GM19043 (cell line): ENCODE data around the gene PTPRK.

ENCODE experiments used
- ATAC-seq: cut with Tn5 transposase; IDR thresholded peaks from one replicate; pipeline ENCODE4 v1.9.1; 2021; ENCODE audit warnings: low read depth; ENCODE audit not compliant: unreplicated experiment

PTPRK gene

DNA sequence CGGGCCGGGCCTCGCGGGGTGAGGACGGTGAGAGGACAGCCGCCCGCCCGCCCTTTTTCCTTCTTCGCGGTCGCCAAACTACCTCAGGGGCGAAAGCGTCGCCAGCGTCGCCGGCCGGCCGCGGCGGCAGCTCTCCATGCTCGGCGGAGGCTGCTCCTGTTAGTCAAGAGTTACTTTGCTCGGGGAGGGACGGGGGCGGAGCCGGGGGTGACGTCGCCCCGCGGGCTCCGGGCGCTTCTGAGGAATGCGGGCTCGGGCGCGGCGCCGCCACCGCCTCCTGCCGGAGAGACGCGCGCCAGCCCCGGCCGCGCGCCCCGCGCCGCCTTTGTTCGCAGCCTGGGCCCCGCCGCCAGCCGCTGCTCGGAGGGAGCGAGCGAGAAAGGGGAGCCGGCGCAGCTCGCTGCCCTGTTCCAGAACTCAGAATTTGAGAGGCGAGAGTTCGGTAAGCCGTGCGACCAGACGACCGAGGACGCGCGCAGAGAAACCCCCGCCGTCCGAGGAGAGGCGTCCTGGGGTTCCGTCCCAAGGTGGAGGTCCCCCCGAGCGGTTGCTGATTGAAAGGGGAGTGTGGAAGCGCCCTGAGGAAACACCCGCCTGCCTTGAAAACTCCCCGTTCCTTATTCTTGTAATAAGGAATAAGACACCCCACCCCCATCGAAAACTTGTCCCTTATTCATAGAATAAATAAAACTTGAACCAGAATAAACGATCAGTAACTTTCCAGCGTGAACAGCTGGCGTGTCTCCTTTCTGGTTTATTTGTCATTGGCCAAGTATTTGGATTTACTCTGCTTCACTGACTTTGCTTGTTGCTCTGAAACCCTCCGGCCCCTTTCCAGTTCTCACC, at the start of gene PTPRK:
TSS of gene PTPRK (minus strand) at position 164 of the 846 bp plus-strand sequence. CDS start 241 bp downstream, outside the sequence.
- peak; percentile 80 for ATAC-seq

DNA sequence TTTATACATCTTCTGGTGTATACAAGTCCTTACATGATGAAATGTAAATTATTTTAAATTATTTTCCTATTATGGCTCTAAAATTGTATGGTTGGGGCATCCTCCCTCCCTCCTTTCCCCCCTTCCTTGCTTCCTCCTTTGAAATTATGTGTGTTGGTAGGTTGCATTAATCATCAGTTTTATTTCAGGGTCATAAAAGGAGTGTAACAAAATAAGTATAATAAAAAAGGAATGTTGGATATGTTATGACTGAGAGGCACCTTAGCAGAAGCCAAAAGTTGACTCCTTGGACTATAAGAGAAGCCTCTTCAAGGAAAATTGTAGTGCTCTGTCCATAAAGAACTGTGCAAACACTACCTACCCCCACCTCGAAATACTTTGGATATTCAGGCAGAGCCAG, 46.6 kb upstream of the PTPRK start:
- ATAC-seq = no peak

DNA sequence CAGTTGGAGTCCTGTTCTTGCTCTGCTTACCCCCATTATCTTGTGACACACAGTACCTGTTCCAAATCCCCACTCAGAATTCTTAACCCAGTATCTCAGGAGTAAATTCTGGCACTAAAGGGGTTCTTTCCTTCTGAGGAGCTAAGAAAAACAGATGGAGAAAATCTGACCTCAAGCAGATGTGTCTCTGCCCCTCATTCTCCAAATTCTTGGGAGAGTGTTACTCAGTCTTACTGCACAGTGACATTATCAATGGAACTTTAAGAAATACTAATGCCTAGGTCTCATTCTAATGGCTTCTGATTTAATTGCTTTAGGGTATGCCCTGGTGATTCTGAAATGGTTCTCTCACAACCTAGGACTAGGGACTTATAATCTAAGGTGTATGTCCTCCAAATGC, 40.6 kb upstream of the PTPRK start:
- ATAC-seq = no peak

DNA sequence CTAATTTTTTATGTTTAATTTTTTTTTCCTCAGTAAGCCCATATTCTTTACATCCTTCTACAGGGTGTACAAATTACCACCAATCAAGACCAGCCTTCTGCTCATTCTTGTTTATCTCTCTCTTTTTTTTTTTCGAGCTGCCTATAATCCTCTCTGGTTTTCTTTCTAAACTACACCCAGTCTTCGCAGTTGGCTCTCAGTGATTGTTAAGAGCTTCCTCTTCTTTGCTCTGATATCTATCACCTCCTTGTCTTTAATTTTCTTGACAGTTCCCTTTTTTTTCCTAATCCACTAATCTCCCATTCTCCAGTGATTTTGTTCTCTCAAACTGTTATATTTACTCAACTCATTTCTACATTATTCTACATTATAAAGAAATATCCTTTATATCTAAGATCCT, 38.5 kb upstream of the PTPRK start:
- no peak for ATAC-seq

DNA sequence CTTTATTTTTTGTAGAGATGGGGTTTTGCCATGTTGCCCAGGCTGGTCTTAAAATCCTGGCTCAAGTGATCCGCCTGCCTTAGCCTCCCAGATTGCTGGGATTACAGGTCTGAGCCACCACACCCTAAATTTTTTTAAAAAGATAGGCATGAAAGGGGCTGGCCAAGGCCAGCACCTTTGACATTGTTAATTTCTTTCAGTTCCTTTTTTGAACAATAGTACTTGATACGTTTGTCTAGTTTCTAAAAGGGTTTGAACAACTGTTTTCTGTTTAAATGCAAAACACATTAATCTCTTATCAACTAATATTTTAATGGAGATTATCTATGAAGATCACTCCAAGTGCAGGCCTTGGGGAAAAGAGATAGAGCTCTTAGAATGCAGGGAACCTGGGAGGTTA, 37.6 kb upstream of the PTPRK start:
- ATAC-seq = no peak

DNA sequence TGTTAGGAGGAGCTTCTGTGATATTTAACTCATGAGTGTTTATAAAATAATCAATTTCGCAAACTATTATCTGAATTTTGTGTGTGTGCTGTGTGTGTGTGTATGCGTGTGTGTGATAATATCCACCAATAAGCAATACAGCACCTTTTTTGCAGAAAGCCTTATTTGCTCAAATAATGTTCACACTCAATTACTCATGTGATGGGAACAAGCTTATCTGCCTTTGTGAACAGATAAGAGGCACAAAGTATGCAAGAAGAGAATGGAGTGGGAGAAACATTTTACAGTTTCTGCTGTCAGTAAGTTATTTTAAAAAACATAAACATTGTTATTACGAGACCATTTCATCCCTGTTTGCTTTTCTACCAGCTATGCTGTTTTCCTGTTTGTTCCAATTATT, 36.7 kb upstream of the PTPRK start:
- ATAC-seq = no peak

DNA sequence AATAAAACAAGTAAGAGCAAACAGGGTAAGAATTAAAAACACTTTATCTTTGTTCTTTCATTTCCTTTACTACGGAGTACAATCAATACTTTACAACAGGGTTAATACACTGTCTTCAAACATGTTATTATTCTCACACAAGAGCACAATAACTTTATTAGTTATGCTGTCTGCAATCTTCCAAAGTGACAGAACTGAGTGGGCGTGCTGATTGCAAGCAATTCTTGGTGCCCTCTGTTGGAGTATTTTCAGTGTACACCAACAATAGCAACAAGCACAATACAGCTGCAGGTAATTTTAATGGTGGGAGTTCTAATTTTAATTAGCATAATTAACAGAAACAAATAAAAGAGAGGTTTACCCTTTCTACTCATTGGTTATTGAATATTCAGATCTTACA, 33.9 kb upstream of the PTPRK start:
- no peak for ATAC-seq

DNA sequence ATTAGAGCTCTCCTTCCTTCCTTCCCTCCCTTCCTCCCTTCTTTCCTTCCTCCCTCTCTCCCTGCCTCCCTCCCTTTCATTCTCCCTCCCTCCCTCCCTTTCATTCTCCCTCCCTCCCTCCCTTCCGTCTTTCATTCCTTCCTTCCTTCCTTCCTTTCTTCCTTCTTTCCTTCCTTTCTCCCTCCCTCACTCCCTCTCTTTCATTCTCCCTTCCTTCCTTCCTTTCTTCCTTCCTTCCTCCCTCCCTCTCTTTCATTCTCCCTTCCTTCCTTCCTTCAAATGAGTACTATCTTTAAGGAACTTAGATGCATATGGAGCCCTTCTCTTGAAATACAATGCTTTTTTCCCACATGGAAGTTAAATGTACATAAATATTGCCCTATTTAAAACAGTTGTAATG, 20.9 kb upstream of the PTPRK start:
- no peak for ATAC-seq

DNA sequence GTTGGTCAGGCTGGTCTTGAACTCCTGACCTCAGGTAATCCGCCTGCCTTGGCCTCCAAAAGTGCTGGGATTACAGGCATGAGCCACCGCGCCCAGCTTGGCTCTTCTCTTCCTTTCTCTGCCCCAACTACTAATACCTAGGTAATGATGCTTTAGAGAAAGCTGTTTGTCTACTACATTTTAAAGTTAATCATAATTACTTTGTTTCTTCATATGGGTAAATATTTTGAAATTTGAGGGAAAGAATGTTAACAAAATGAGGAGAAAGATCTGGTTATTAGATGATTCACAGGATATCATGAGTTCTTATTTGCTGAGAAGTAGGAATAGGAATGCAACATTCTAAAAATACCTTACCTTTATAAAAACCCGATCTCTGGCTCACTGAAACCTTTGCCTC, 18.4 kb upstream of the PTPRK start:
- no peak for ATAC-seq

DNA sequence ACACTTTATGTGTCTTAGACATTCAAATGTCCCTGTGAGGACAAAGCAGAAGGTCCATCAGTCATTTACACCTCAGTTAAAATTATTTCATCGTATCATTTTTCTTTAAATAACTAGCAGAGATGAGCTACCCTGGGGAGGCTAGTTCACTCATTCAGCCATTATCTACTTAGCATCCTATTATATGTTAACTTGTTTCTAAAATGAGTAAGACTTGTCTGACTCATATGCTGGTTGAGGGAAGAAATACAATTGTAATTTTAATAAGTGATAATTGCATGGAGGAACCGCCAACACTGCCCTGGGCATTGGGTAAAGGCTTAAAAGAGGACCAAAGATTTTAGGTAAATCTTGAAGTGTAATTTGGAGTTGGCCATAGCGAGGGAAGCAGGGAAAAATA, 12.4 kb upstream of the PTPRK start:
- no peak for ATAC-seq

DNA sequence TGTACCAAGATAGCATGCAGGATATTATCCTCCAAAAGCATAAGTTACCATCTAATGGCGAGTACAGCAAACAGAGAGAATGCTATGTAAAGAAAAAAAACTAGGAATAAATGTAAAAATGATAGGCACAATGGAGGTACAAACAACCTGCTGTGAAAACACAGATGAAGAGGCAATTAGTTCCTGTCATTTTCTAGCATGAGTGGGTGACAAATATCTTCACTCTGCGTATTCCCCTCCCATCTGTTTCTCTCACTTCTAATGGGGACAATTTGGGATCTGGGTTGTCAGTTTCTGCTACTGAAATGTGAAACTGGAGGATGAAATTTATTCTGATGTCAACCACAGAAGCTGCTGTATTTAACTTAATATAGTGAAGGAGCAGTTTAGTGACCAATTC, 11.7 kb upstream of the PTPRK start:
- no peak for ATAC-seq

DNA sequence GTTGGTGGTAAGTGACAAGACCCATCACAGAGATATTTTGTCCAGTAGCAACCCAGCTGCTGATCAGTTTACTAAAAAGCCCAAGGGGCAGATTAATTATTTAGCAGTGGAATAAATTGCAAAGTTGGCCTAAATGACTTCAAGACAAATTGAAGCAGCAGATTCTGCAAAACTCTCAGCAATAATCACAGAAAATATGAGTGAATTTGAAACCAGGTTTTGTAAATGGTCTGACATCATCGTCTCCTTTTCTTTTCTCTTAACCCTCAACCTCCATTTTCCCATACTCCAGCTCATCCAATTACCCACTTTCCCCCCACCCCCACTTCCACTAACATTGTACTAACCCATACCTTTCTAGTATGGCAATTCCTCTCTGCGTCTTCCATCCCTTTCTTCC, 11.3 kb upstream of the PTPRK start:
- ATAC-seq = no peak

DNA sequence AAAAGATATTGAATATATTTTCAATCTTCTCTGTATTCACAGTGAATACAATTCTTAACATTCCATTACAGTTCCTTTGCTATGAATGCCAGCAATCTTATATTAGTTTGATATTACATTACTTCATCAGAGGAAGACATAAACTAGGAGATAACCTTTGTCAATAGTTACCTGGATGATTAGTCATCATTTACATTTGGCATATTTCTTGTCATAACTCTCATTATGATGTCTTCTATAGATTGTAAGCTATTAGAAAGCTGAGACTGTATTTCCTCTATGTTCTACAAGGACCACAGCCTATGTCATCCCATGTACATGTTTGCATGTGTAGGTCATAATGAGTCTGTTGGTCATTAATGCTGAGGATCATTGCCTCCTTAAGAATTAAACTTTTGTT, 7.8 kb upstream of the PTPRK start:
- ATAC-seq = no peak

DNA sequence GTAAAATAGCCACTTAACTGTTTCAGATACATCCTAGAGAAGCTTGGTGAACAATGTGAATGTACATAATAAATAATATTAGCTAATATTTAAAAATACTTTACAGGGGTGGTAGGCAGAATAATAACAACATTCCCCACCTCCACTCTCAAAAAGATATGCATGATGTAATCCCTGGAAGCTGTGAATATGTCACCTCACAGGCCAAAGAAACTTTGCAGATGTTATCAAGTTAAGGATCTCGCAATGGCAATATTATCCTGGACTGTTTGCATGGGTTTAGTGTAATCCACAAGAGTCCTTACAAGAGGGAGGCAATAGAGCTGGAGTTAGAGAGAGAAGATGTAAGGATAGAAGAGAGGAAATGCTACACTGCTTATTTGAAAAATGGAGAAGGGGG, 7.0 kb upstream of the PTPRK start:
- ATAC-seq = no peak

DNA sequence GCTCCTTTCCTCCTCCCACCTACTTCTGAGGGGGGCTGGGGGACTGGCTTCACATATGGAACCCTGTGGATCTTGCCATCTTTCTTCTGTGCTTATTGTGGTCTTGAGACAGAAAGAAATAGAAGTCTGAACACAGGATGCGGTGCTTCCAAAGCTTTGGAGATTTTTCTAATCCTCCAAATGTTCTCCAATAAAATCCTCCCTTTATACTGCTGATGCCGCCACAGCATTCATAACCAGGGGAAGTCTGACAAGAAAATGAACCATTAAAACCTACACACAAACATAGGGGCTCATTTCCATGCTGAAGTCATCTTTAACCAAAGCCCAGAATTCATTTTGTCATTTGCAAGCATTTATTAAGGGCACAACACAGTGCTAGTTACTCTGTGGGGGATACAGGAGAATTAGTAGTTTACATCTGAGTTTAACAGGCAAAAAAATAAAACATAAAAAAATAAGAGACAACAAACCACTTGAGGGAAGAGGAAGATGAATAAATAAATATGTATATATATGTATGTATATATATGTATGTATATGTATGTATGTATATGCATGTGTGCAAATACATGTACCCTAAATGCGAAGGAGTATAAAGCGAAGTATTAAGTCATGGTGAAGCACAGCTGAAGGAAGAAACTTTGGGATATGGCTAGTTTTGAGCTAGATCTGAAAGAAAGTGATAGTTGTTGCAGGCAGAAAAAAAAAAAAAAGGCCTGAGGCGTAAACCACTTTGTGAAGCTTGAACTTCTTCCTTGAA, 5.9 kb upstream of the PTPRK start:
- ATAC-seq = no peak

DNA sequence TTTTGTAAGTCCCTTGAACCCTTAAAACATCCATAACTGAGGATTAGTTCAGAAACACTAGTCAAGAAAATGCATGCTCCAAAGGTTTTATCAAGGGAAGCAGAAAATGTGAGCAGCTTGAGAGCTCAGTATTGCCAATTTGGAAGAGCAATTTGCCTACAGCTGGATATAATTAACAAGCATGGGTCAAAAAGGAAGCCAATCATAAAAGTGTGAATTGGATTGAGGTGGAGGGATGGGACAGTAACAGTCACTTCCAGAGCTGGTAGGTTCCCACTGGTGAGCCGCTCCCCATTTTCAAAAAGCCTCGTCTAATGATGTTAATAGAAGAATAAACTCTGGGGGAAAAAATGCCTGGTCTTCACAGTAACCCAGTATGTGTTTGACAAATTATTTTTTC, 5.0 kb upstream of the PTPRK start:
- no peak for ATAC-seq

DNA sequence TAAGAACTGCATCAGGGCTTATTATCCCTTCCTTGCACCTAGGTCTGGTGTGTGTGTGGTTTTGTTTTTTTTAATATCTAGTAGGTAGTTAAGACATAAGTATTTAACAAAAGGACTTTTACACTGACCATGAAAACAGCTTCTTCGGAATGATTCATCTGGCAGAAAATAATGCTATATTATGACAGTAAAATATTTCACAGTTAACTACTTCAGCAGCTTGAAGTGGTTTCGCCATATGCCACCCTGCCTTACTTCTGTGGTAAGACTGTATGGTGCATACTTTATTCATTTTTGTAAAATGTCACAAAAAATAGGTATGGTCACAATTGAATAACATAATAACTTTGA, 858 bp upstream of the PTPRK start:
- ATAC-seq = no peak

DNA sequence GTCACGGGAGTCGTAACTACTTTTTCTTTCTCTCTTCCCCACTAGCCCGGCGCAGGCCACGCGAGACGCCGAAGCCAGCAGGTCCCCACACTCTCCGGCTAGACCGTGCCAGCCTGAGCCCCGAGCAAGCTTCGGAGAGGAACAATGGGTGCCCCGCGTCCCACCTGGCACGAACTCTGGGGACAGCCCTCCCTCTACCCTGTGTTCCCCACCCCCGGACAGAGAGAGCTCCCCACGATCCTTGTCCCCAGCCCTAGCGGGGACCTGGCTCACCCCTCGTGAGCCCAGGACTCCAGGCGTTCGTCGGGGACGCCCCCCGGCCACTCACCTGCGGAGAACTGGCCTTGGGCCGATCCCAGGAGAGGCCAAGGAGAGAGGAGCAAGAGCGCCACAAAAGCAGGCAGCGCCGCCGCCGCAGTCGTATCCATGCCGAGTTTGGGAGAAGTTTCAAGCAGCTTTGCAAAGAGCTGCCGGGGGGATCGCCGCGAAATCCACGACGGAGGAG, 416 bp downstream of the PTPRK start:
- ATAC-seq = peak; percentile 19

DNA sequence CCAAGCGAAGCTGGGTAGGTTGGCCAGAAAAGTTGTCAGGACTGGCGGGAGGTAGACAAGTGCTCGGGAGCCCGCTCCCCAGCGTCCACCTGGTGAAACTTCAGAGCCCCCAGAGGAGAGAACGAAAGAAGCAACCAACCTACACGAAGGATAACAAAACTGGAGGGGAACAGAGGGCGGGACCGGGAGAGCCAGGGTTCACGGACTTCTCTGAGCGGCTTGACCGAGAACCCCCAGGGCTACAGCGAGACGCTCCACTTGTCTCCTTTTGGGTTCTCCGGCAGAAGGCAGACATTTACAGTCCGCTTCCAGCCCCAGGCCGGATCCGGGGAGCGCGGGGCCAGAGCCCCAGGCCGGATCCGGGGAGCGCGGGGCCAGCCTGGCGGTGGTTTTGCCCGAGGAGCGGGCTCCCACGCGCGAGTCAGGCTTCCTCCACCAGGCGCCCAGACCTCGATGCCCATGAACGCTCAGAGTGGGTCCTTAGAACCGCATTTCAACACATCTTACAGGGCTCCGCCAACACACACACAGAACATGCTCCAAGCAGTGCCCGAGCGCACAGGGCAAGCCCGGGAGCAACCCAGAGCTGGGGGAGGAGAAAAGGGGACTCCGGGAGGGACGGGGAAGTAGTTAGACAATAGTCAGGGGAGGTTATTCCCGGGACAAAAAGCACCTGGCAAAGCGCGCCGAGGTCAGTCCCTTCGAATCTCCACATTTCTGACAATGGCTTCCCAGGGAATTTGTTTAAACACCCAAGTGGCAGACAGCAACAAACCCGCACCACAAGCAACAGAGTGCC, 1.1 kb downstream of the PTPRK start:
- peak; percentile 27 for ATAC-seq

DNA sequence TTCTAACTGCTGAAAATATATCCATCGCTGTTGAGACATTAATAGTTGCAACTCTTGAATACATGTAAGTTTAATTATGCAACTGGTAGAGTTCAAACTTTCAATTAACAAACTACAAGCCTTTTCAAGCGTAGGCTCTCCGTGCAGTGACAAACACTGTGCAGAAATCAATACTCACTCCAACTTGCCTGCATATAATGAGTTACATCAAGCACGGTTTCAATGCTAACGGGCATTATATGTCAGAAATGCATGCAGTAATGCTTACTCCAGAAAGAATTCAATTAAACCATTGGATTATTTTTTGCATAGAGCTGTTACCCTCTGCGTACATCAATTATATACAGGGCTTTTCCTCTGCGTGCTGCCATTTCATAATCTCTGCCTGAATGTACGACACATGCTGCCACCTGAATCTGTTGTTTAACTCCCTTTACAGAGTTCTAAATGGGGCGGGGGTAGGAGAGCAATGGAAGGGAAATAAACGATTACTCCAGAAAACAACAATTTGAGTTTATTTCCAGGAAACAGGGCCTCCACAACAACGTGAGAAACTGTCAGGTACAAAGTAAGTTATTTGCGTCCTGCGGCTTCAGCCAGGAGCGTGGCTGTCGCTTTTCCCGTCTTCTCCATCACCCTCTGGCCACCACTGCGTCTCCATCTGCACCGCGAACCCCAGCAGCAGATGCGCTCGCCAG, 1.8 kb downstream of the PTPRK start:
- no peak for ATAC-seq

DNA sequence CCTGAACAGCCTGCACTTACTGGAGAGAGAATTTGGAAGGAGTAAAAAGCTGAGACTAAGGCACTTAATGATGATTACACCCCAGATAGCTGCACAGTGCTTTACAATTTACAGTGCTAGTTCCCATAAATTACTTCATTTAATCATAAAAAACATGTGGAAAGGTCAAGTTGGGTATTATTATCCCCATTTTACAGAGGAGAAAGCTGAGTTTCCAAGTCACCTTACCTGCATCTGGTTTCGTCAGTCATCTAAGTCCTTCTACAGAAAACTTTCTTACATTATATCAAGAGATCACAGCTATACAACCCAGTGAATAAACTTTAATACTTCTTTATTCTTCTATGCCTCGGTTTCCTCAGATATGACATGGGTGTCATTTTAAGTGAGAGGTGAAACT, 3.3 kb downstream of the PTPRK start:
- no peak for ATAC-seq
